Measurements from ENCODE around the gene CROCC2.
A peak's percentile ranks its signal among the peaks of the same experiment; 100 is the strongest.

CROCC2 gene

GRCh38 chr2:240933966-240934700, 28.0 kb downstream of the CROCC2 start:
- peaks cover 3% of the 10 kb centered on the region for H3K9me3 ChIP-seq (ENCODE audit: severe bottlenecking)
- no peak overlapping the region for H3K4me3 ChIP-seq (ENCODE audit: low read depth, low read length)
- no peaks in the 10 kb centered on the region for H3K27me3 ChIP-seq (ENCODE audit: insufficient read depth, low read depth, severe bottlenecking)
- no peak for TF ChIP-seq CTCF (IDR thresholded peaks at IDR 0.05; ENCODE audit: low read depth, low read length)
- DNase-seq, result peak; percentile 6
- H3K27ac ChIP-seq, result no peak overlapping the region
- H3K36me3 ChIP-seq, result no peaks in the 10 kb centered on the region

GRCh38 chr2:240934701-240935102, 28.6 kb downstream of the CROCC2 start:
- Histone ChIP-seq H3K27ac (no peak overlapping the region), H3K27me3 (ENCODE audit: insufficient read depth, low read depth, severe bottlenecking) (no peaks in the 10 kb centered on the region), H3K9me3 (ENCODE audit: severe bottlenecking) (peaks cover 3% of the 10 kb centered on the region), H3K36me3 (no peaks in the 10 kb centered on the region), H3K4me3 (ENCODE audit: low read depth, low read length) (no peak overlapping the region)
- DNase-seq, result peak; percentile 5
- TF ChIP-seq CTCF (IDR thresholded peaks at IDR 0.05; ENCODE audit: low read depth, low read length), result no peak

- H3K9me3 ChIP-seq (ENCODE audit: severe bottlenecking), result peaks cover 3% of the 10 kb centered on the region
- peak; percentile 4 for DNase-seq
- H3K27ac ChIP-seq, result no peak overlapping the region
- no peaks in the 10 kb centered on the region for H3K36me3 ChIP-seq
- H3K4me3 ChIP-seq (ENCODE audit: low read depth, low read length), result no peak overlapping the region
- no peaks in the 10 kb centered on the region for H3K27me3 ChIP-seq (ENCODE audit: insufficient read depth, low read depth, severe bottlenecking)
- no peak for TF ChIP-seq CTCF (IDR thresholded peaks at IDR 0.05; ENCODE audit: low read depth, low read length)
Observed at GRCh38 chr2:240935103-240935876, 29.2 kb downstream of the CROCC2 start.

- peaks cover 3% of the 10 kb centered on the region for H3K9me3 ChIP-seq (ENCODE audit: severe bottlenecking)
- no peak for DNase-seq
- no peak overlapping the region for H3K27ac ChIP-seq
- no peaks in the 10 kb centered on the region for H3K36me3 ChIP-seq
- no peaks in the 10 kb centered on the region for H3K27me3 ChIP-seq (ENCODE audit: insufficient read depth, low read depth, severe bottlenecking)
- no peak for TF ChIP-seq CTCF (IDR thresholded peaks at IDR 0.05; ENCODE audit: low read depth, low read length)
- H3K4me3 ChIP-seq (ENCODE audit: low read depth, low read length), result no peak overlapping the region
Observed at GRCh38 chr2:240936106-240936505, 30.0 kb downstream of the CROCC2 start.

GRCh38 chr2:240946046-240946445, 39.9 kb downstream of the CROCC2 start:
- TF ChIP-seq CTCF (IDR thresholded peaks at IDR 0.05; ENCODE audit: low read depth, low read length), result no peak
- no peak overlapping the region for H3K27ac ChIP-seq
- peaks cover 2% of the 10 kb centered on the region for H3K9me3 ChIP-seq (ENCODE audit: severe bottlenecking)
- H3K27me3 ChIP-seq (ENCODE audit: insufficient read depth, low read depth, severe bottlenecking), result no peaks in the 10 kb centered on the region
- H3K4me3 ChIP-seq (ENCODE audit: low read depth, low read length), result no peak overlapping the region
- DNase-seq, result no peak
- no peaks in the 10 kb centered on the region for H3K36me3 ChIP-seq

Data from WERI-Rb-1 (cell line).